ENCODE data around the gene DNAJC7.

DNA sequence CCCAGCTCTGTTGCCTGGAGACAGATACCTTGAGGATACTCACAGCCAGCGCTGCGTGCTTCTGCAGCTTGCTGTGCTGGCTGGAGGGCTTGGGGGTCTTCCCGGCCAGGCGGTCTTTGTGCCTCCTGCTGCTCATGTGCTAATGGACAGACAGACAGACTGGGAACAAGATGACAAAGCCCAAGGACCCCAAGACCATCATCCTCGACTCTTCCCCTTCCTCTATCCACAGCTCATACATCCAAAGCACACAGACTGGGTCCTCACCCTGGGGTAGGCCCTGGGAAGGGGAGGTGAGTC, 10.3 kb upstream of the DNAJC7 start:
- TF ChIP-seq ZNF274 (IDR thresholded peaks at IDR 0.05; ENCODE audit: low read depth, low read length) = no peak
- no peak for TF ChIP-seq YY1 (IDR thresholded peaks at IDR 0.05; ENCODE audit: insufficient read depth, insufficient read length)

Data from NT2/D1 (cell line).